IMR-90 (cell line): Measurements from ENCODE around the gene ZFX.

Experiments
- BHLHE40 ChIP-seq: fragments of 150-350 bp; IDR thresholded peaks from 2 replicates; pipeline ENCODE4 v1.6.1; 2016; ENCODE audit warnings: mild to moderate bottlenecking, low read depth, low read length
- CEBPB ChIP-seq: IDR thresholded peaks from 2 replicates; pipeline ENCODE4 v1.6.1; 2012; ENCODE audit warnings: low read depth, low read length, improper control_type of control experiment
- CTCF ChIP-seq: conservative IDR thresholded peaks from 2 replicates; pipeline ENCODE4 v1.5.1; 2012; ENCODE audit warnings: mild to moderate bottlenecking, low read depth, low read length, improper control_type of control experiment
- MAFK ChIP-seq: IDR thresholded peaks from 2 replicates; pipeline ENCODE4 v1.6.1; 2012; ENCODE audit warnings: low read depth, low read length, improper control_type of control experiment
- POLR2A ChIP-seq: IDR thresholded peaks from 2 replicates; pipeline ENCODE4 v1.6.1; 2012; ENCODE audit warnings: mild to moderate bottlenecking, low read depth, low read length
- RAD21 ChIP-seq: IDR thresholded peaks from 2 replicates; pipeline ENCODE4 v1.6.1; 2012; ENCODE audit warnings: low read length, improper control_type of control experiment
- RCOR1 ChIP-seq: IDR thresholded peaks from 2 replicates; pipeline ENCODE4 v1.6.1; 2012; ENCODE audit warnings: mild to moderate bottlenecking, low read length, improper control_type of control experiment; ENCODE audit not compliant: insufficient replicate concordance
- RFX5 ChIP-seq: IDR thresholded peaks from 2 replicates; pipeline ENCODE4 v1.8.0; 2012; ENCODE audit warnings: low read depth, mild to moderate bottlenecking, low read length, moderate library complexity
- SMC3 ChIP-seq: fragments of 150-350 bp; IDR thresholded peaks from 2 replicates; pipeline ENCODE4 v1.6.1; 2016; ENCODE audit warnings: low read depth, mild to moderate bottlenecking, antibody characterized with exemption, low read length, moderate library complexity
- USF2 ChIP-seq: fragments of 150-350 bp; IDR thresholded peaks from 2 replicates; pipeline ENCODE4 v1.6.1; 2017; ENCODE audit warnings: mild to moderate bottlenecking, antibody characterized with exemption, low read length, low read depth

- TF ChIP-seq CTCF, result no peak
- TF ChIP-seq SMC3, result no peak
- no peak for TF ChIP-seq CEBPB
- no peak for TF ChIP-seq RAD21
- no peak for TF ChIP-seq POLR2A
- no peak for TF ChIP-seq MAFK
- no peak for TF ChIP-seq RCOR1
- no peak for TF ChIP-seq RFX5
- TF ChIP-seq BHLHE40, result no peak
- no peak for TF ChIP-seq USF2
Observed at GRCh38 chrX:24173115-24173847, 23.8 kb downstream of the ZFX start.
